Measurements from ENCODE around the gene ARTN. TPM values are rescaled to one million over a fixed set of nuclear protein-coding genes. Genes with fewer than 3 reads are reported as not detected.

ARTN gene
- total and polyA plus RNA-seq, 3 experiments from 2014 or later = 0.22 to 0.49 TPM; not detected in 1

DNA sequence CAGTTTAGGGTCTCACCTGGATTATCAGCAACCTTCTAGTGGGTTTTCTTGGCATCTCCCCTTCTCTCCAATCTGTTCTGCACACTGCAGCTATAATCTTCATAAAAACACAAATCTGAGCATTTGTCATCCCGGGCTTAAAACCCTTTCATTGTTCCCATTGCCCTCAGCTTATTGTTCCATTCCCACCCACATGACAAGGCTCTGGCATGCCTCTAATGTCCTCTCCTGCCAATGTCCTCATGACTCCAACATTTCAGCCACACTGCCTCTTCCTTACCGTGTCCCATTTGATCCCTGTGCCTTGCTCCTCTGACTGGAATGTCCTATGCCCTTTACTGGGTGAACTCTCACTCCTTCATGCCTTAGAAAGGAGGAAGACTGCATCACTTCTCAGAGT is 28.7 kb downstream of the ARTN start:
- Histone ChIP-seq H3K36me3 (ENCODE audit: insufficient read depth, low read length) (peaks cover 19% of the 10 kb centered on the region), H3K27me3 (ENCODE audit: insufficient read depth, low read length, poor library complexity, severe bottlenecking) (no peaks in the 10 kb centered on the region), H3K4me1 (ENCODE audit: insufficient read depth, low read length) (no peaks in the 10 kb centered on the region), H3K9me3 (ENCODE audit: low read length) (no peaks in the 10 kb centered on the region), H3K27ac (ENCODE audit: low read depth, low read length) (no peak overlapping the region), H3K4me3 (ENCODE audit: low read length) (no peak overlapping the region)
- DNase-seq = no peak
- no peak overlapping the region for H3K4me3 Mint-ChIP-seq
- H3K36me3 Mint-ChIP-seq = peaks cover 0 to 50% (median 13%) of the 10 kb centered on the region in 3 donors
- no peaks in the 10 kb centered on the region for H3K9me3 Mint-ChIP-seq
- POLR2A ChIA-PET = no interaction called here
- H3K27ac Mint-ChIP-seq = peak overlapping the region in 1 of 8 donors; percentile 11
- no peaks in the 10 kb centered on the region for H3K4me1 Mint-ChIP-seq
- CTCF ChIA-PET = interaction anchor here (1.3 kb wide), 1 partner anchor 29 kb away, joined by 4 read pairs; the partner anchor contains the start of gene ARTN
- no peaks in the 10 kb centered on the region for H3K27me3 Mint-ChIP-seq

DNA sequence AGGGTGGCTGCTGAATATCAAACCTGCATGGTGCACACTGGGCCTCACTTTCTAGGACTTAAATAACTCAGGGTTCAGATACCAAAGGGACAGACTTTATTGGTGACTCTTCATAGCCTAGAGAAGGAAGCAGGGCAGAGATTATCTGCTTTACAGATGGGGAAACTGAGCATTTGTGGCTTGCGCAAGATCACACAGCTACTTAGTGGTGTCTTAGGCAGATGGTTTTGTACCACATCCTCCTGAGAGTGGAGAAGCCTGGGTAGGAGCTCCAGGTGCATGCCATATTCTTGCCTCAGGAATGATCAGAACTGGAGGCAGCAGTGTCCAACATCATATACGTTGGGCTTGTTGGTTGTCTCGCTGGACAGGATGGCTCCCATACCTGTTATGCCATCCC is 29.4 kb downstream of the ARTN start:
- Histone ChIP-seq H3K36me3 (ENCODE audit: insufficient read depth, low read length) (peaks cover 12% of the 10 kb centered on the region), H3K9me3 (ENCODE audit: low read length) (no peaks in the 10 kb centered on the region), H3K27ac (ENCODE audit: low read depth, low read length) (no peak overlapping the region), H3K4me1 (ENCODE audit: insufficient read depth, low read length) (no peaks in the 10 kb centered on the region), H3K4me3 (ENCODE audit: low read length) (no peak overlapping the region), H3K27me3 (ENCODE audit: insufficient read depth, low read length, poor library complexity, severe bottlenecking) (no peaks in the 10 kb centered on the region)
- H3K4me3 Mint-ChIP-seq = no peak overlapping the region
- CTCF ChIA-PET = interaction anchor here (1.3 kb wide), 1 partner anchor 29 kb away, joined by 4 read pairs; the partner anchor contains the start of gene ARTN
- no peaks in the 10 kb centered on the region for H3K4me1 Mint-ChIP-seq
- H3K9me3 Mint-ChIP-seq = no peaks in the 10 kb centered on the region
- H3K27me3 Mint-ChIP-seq = no peaks in the 10 kb centered on the region
- H3K36me3 Mint-ChIP-seq = peaks cover 0 to 45% (median 9%) of the 10 kb centered on the region in 3 donors
- no peak overlapping the region for H3K27ac Mint-ChIP-seq
- POLR2A ChIA-PET = no interaction called here
- DNase-seq = no peak

DNA sequence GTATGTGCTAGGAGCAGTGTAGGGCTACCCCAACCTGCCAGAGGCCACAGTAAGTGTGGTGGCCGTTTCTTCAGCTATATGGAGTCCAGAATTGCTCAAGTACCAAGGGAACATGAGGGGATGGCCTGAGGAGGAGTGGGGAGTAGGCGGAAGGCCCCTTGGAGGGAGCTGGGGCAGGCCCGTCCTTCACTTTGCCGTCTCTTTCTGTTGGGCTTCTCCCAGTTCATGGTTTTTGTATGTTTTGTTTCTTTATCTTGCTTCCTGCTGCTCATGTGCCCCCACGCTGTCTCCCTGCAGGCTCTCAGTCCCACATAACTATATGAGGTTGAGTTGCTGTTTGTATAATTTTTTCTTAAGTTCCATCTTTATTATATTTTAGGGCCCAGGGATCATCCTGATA is 30.3 kb downstream of the ARTN start:
- no peak overlapping the region for H3K4me3 Mint-ChIP-seq
- Histone ChIP-seq H3K4me3 (ENCODE audit: low read length) (no peak overlapping the region), H3K4me1 (ENCODE audit: insufficient read depth, low read length) (no peaks in the 10 kb centered on the region), H3K27me3 (ENCODE audit: insufficient read depth, low read length, poor library complexity, severe bottlenecking) (no peaks in the 10 kb centered on the region), H3K36me3 (ENCODE audit: insufficient read depth, low read length) (peaks cover 7% of the 10 kb centered on the region), H3K9me3 (ENCODE audit: low read length) (no peaks in the 10 kb centered on the region), H3K27ac (ENCODE audit: low read depth, low read length) (no peak overlapping the region)
- ChIA-PET CTCF (no interaction called here), POLR2A (no interaction called here)
- no peak overlapping the region for H3K27ac Mint-ChIP-seq
- H3K27me3 Mint-ChIP-seq = no peaks in the 10 kb centered on the region
- H3K9me3 Mint-ChIP-seq = no peaks in the 10 kb centered on the region
- no peak for DNase-seq
- H3K4me1 Mint-ChIP-seq = no peaks in the 10 kb centered on the region
- H3K36me3 Mint-ChIP-seq = peaks cover 0 to 36% (median 7%) of the 10 kb centered on the region in 3 donors

- no peak overlapping the region for H3K4me3 ChIP-seq (ENCODE audit: low read length)
- peaks cover 5% of the 10 kb centered on the region for H3K4me1 ChIP-seq (ENCODE audit: insufficient read depth, low read length)
- no peaks in the 10 kb centered on the region for H3K9me3 ChIP-seq (ENCODE audit: low read length)
- H3K27ac ChIP-seq (ENCODE audit: low read depth, low read length) = no peak overlapping the region
- Mint-ChIP-seq H3K9me3 (no peaks in the 10 kb centered on the region), H3K4me3 (no peak overlapping the region), H3K27me3 (no peaks in the 10 kb centered on the region), H3K27ac (no peak overlapping the region), H3K36me3 (peaks cover 0 to 30% (median 6%) of the 10 kb centered on the region in 3 donors), H3K4me1 (peaks cover 12 to 14% (median 12%) of the 10 kb centered on the region in 3 donors)
- H3K36me3 ChIP-seq (ENCODE audit: insufficient read depth, low read length) = peaks cover 4% of the 10 kb centered on the region
- DNase-seq = no peak
- H3K27me3 ChIP-seq (ENCODE audit: insufficient read depth, low read length, poor library complexity, severe bottlenecking) = no peaks in the 10 kb centered on the region
- CTCF ChIA-PET = no interaction called here
- POLR2A ChIA-PET = no interaction called here
Measured at GRCh38 chr1:43965316-43965715, 31.7 kb downstream of the ARTN start.

DNA sequence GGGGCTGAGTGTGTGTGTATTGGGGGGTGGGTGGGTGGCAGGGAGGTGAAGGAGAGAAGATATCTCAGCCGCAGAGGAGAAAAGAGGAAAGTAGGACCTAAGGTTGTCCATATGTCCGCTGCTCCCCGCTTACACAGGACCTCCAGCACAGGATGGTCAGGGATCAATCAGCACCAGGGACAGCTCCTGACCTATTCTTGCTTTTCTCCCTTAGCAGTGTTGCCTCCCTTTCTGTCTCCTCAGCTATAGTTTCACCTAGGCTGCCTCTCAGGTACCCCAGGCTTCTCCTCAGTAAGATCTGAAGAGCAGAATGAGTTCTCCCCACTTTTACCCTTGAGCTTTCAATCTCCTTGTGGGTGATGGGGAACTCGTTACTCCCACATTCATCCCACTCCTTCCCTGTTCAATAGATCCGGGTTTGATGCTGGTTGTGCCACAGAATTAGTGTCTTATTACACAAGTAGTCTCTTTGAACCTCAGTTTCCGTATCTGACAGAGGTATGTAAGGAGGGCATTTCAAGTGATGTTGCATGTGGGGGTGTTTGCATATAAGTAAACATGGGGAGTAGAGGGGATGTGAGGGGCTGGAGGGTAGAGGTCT is 34.8 kb downstream of the ARTN start:
- Mint-ChIP-seq H3K36me3 (peaks cover 0 to 22% (median 0%) of the 10 kb centered on the region in 3 donors), H3K27me3 (no peaks in the 10 kb centered on the region), H3K4me1 (peaks cover 22 to 27% (median 24%) of the 10 kb centered on the region in 3 donors), H3K27ac (peak overlapping the region in 1 of 8 donors; percentile 75), H3K9me3 (no peaks in the 10 kb centered on the region), H3K4me3 (no peak overlapping the region)
- POLR2A ChIA-PET = no interaction called here
- H3K4me3 ChIP-seq (ENCODE audit: low read length) = no peak overlapping the region
- CTCF ChIA-PET = no interaction called here
- H3K27me3 ChIP-seq (ENCODE audit: insufficient read depth, low read length, poor library complexity, severe bottlenecking) = no peaks in the 10 kb centered on the region
- H3K27ac ChIP-seq (ENCODE audit: low read depth, low read length) = no peak overlapping the region
- peaks cover 3% of the 10 kb centered on the region for H3K36me3 ChIP-seq (ENCODE audit: insufficient read depth, low read length)
- peaks cover 13% of the 10 kb centered on the region for H3K4me1 ChIP-seq (ENCODE audit: insufficient read depth, low read length)
- no peak for DNase-seq
- H3K9me3 ChIP-seq (ENCODE audit: low read length) = no peaks in the 10 kb centered on the region

GRCh38 chr1:43969416-43969745 is 35.8 kb downstream of the ARTN start:
- H3K36me3 ChIP-seq (ENCODE audit: insufficient read depth, low read length) = peaks cover 3% of the 10 kb centered on the region
- no peak for DNase-seq
- peaks cover 20% of the 10 kb centered on the region for H3K4me1 ChIP-seq (ENCODE audit: insufficient read depth, low read length)
- Mint-ChIP-seq H3K9me3 (no peaks in the 10 kb centered on the region), H3K36me3 (peaks cover 0 to 26% (median 0%) of the 10 kb centered on the region in 3 donors), H3K27me3 (no peaks in the 10 kb centered on the region), H3K4me3 (peak overlapping the region; percentile 93 to 97 (median 94)), H3K4me1 (peaks cover 32 to 36% (median 33%) of the 10 kb centered on the region in 3 donors), H3K27ac (peak overlapping the region; percentile 31 to 99 (median 54))
- POLR2A ChIA-PET = interaction anchor here (0.8 to 1.2 kb wide), 2 partner anchors 22 to 23 kb away, joined by 5 to 6 read pairs; partner anchors contain the start of gene IPO13
- CTCF ChIA-PET = interaction anchor here (1.4 kb wide), 2 partner anchors 16 to 22 kb away, joined by 3 to 8 read pairs; partner anchors contain the start of gene IPO13
- H3K27me3 ChIP-seq (ENCODE audit: insufficient read depth, low read length, poor library complexity, severe bottlenecking) = no peaks in the 10 kb centered on the region
- no peak overlapping the region for H3K27ac ChIP-seq (ENCODE audit: low read depth, low read length)
- no peaks in the 10 kb centered on the region for H3K9me3 ChIP-seq (ENCODE audit: low read length)
- peak overlapping the region; percentile 67 for H3K4me3 ChIP-seq (ENCODE audit: low read length)

- no peaks in the 10 kb centered on the region for H3K9me3 Mint-ChIP-seq
- Histone ChIP-seq H3K27ac (ENCODE audit: low read depth, low read length) (peak within 1 kb of the TSS; percentile 46), H3K27me3 (ENCODE audit: insufficient read depth, low read length, poor library complexity, severe bottlenecking) (no peaks in the 10 kb centered on the region), H3K4me3 (ENCODE audit: low read length) (peak within 1 kb of the TSS; percentile 67), H3K36me3 (ENCODE audit: insufficient read depth, low read length) (peaks cover 3% of the 10 kb centered on the region), H3K4me1 (ENCODE audit: insufficient read depth, low read length) (peaks cover 20% of the 10 kb centered on the region), H3K9me3 (ENCODE audit: low read length) (no peaks in the 10 kb centered on the region)
- H3K4me1 Mint-ChIP-seq = peaks cover 32 to 37% (median 34%) of the 10 kb centered on the region in 3 donors
- CTCF ChIA-PET = interaction anchor here (1.3 to 2.0 kb wide), 4 partner anchors 12 to 35 kb away, joined by 3 to 8 read pairs (median 6); partner anchors contain the start of gene IPO13
- H3K4me3 Mint-ChIP-seq = peak within 1 kb of the TSS; percentile 93 to 97 (median 94)
- peak within 1 kb of the TSS; percentile 46 to 99 (median 88) for H3K27ac Mint-ChIP-seq
- peak; percentile 88 to 96 (median 92) for DNase-seq
- peaks cover 0 to 30% (median 0%) of the 10 kb centered on the region in 3 donors for H3K36me3 Mint-ChIP-seq
- POLR2A ChIA-PET = interaction anchor here (0.8 to 1.2 kb wide), 2 partner anchors 22 to 23 kb away, joined by 5 to 6 read pairs; partner anchors contain the start of gene IPO13
- no peaks in the 10 kb centered on the region for H3K27me3 Mint-ChIP-seq
Measured at GRCh38 chr1:43969746-43970466, 36.3 kb downstream of the ARTN start, which contains the start of gene DPH2. Gene DPH2, plus strand, starts transcription at chr1:43970010. Its CDS starts 166 bp downstream, at chr1:43970176.

GRCh38 chr1:43970502-43970901 is 36.9 kb downstream of the ARTN start:
- Histone ChIP-seq H3K36me3 (ENCODE audit: insufficient read depth, low read length) (peaks cover 3% of the 10 kb centered on the region), H3K27ac (ENCODE audit: low read depth, low read length) (peak overlapping the region; percentile 46), H3K27me3 (ENCODE audit: insufficient read depth, low read length, poor library complexity, severe bottlenecking) (no peaks in the 10 kb centered on the region), H3K4me3 (ENCODE audit: low read length) (peak overlapping the region; percentile 67), H3K4me1 (ENCODE audit: insufficient read depth, low read length) (peaks cover 21% of the 10 kb centered on the region), H3K9me3 (ENCODE audit: low read length) (no peaks in the 10 kb centered on the region)
- peak overlapping the region in 6 of 8 donors; percentile 61 to 99 (median 89) for H3K27ac Mint-ChIP-seq
- H3K4me3 Mint-ChIP-seq = peak overlapping the region; percentile 93 to 97 (median 94)
- peaks cover 0 to 31% (median 0%) of the 10 kb centered on the region in 3 donors for H3K36me3 Mint-ChIP-seq
- H3K27me3 Mint-ChIP-seq = no peaks in the 10 kb centered on the region
- ChIA-PET CTCF (interaction anchor here (1.3 to 2.0 kb wide), 4 partner anchors 13 to 36 kb away, joined by 3 to 8 read pairs (median 6); partner anchors contain the start of gene IPO13), POLR2A (interaction anchor here (1.2 kb wide), 1 partner anchor 24 kb away, joined by 5 read pairs; the partner anchor contains the start of gene IPO13)
- H3K9me3 Mint-ChIP-seq = no peaks in the 10 kb centered on the region
- no peak for DNase-seq
- peaks cover 32 to 40% (median 37%) of the 10 kb centered on the region in 3 donors for H3K4me1 Mint-ChIP-seq
